GM10266 (cell line): ENCODE results near the gene HS6ST3.

Source experiments
- DNase-seq: peaks from one replicate; pipeline ENCODE4 v3.0.0; 2012; ENCODE audit errors: extremely low spot score
- TF ChIP-seq, protein P1 (sequence below): IDR thresholded peaks from 2 replicates; pipeline ENCODE4 v1.5.1; 2012; ENCODE audit warnings: mild to moderate bottlenecking, low read depth; ENCODE audit not compliant: control insufficient read depth, insufficient read depth; ENCODE audit errors: missing control alignments

HS6ST3 gene

DNA sequence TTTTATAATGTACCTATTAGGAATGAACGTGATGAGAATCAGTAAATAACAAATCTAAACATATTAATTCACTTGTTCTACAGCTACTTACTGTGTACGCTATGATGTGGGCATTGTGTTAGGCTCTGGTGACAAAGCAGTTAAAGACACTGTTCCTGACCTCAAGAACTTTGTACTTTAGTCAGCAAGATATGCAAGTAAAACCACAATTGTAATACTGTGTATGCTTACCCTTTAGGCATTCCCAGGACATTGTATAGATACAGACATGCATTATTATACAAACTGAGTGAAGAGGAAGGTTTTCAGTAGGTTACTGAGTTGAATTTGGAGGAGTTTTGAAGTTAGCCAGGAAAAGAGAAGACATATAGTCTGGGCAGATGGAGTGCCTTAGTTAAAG is 435.8 kb downstream of the HS6ST3 start:
- DNase-seq = no peak
- TF ChIP-seq, protein P1, sequence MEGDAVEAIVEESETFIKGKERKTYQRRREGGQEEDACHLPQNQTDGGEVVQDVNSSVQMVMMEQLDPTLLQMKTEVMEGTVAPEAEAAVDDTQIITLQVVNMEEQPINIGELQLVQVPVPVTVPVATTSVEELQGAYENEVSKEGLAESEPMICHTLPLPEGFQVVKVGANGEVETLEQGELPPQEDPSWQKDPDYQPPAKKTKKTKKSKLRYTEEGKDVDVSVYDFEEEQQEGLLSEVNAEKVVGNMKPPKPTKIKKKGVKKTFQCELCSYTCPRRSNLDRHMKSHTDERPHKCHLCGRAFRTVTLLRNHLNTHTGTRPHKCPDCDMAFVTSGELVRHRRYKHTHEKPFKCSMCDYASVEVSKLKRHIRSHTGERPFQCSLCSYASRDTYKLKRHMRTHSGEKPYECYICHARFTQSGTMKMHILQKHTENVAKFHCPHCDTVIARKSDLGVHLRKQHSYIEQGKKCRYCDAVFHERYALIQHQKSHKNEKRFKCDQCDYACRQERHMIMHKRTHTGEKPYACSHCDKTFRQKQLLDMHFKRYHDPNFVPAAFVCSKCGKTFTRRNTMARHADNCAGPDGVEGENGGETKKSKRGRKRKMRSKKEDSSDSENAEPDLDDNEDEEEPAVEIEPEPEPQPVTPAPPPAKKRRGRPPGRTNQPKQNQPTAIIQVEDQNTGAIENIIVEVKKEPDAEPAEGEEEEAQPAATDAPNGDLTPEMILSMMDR = no peak

DNA sequence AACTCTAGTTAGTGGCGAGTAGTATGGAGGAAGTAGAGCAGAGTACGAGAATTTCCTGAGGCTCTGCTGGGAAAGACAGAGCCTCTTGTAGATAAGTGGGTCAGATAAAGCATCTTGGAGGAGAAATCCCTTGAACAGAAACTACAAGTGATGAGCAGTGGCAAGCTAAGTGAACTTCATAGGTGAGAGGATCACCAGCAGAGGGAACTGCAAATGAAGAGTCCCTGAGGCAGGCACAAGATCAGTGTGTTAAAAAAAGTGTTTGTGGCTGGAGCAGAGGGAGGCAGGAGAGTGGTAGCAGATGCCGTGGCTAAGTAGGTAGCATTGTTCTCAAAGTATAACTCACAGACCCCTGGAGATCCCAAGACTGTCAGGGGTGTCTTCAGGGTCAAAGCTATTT is 437.6 kb downstream of the HS6ST3 start:
- no peak for DNase-seq
- TF ChIP-seq, protein P1 = no peak

DNA sequence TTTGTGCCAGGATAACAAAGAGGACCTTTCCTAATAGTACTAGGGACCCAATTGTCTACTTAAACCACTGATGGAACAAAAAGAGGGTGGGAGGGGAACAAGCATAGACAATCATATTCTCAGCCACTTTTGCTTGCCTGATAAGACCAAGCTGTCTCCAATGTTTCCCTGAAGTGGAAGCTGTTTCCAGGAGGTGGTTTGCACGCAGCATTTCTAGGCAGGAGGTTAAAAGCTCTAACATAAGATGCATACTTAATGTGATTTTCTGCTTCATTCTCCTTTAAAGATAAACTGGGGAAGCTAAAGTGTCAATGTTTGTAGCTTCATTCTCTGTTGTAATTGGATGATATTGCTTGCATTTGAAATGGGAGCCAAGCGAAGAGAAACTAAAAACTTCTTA is 442.9 kb downstream of the HS6ST3 start:
- TF ChIP-seq, protein P1 = no peak
- DNase-seq = no peak

DNA sequence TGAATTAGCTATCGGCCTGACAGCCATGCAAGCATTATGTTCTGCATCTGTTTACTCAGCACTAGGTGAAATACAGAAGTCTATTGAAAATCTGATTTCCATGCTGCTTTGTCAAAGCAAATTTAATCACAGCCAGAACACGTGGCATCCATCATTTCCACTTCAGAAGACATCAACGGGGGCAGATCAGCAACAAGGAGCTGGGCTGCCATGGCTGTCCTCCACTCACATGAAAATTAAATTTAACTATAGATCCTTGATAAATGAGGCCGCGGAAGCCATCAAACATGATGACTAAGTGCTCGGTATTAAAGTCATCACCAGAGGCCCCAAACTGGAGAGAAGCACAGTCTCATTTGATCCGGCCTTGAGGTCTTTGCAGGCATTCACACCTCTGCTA is 443.5 kb downstream of the HS6ST3 start:
- no peak for DNase-seq
- TF ChIP-seq, protein P1 = no peak

DNA sequence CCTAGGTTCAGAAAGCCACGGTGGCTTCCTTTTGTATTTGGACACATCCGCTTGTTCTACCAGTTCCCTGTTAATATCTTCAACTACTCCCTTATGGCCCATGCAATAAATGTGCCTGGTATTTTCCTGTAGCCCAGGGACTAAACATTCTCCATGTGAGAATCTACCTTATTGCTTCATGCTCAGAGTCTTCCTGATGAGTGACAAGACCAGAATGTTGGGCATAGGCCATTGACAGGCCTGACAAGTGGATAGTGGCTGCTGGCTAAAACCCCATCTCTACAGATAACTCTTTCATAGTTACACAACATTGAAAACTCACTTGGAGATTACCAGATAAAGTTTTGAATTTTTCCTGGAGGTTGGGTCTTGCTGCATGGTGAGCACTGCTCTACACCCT is 449.9 kb downstream of the HS6ST3 start:
- DNase-seq = no peak
- TF ChIP-seq, protein P1 = no peak

DNA sequence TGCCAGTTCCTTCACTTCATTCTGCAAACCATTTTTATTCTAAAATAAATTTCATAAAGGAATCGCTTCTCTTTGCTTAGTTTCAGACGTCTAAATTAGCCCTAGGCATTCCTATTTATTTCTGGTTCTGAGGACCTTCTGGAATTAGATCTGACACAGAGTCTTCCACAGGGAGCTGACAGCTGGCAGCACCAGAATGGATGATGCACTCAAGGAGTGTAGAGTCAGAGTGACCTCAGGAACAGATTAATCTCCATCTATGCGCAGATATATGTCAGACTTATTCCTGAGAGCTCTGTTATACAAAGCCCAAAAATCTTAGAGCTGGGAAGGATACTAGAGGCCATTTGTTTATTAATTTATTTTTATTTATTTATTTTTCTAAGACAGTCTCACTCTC is 450.8 kb downstream of the HS6ST3 start:
- DNase-seq = no peak
- TF ChIP-seq, protein P1 = no peak

DNA sequence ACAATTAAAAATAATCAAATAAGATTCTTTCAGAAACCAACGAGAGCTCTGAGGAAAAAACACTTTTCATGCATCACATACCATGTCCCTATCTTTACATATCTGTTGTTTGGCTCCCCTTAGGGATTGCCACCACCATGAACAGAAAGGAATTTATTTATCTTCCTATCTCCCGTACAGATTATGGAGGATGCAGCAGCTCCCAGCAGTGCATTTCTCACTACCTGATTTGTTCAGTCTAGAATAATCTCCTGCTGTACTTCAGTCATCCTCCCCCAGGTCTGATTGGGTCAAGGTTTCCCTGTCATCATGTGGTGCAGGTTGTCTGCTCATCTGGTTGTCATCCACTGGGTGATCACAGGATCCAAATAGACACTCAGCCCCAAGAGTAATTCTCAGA is 453.1 kb downstream of the HS6ST3 start:
- no peak for DNase-seq
- TF ChIP-seq, protein P1 = no peak
